Measurements from ENCODE around the gene GFAP. TPM values are rescaled to one million over a fixed set of nuclear protein-coding genes. Genes with fewer than 3 reads are reported as not detected.

GFAP gene
- total RNA-seq, 1 donor from 2014 or later = not detected

GRCh38 chr17:44911133-44912001 is 3.9 kb downstream of the GFAP start:
- Histone ChIP-seq H3K4me3 (ENCODE audit: low read depth, low read length) (no peak overlapping the region), H3K27me3 (ENCODE audit: control insufficient read depth, insufficient read depth, low read length) (peaks cover 5% of the 10 kb centered on the region), H3K36me3 (ENCODE audit: control insufficient read depth, insufficient read depth, low read length) (no peaks in the 10 kb centered on the region)
- DNase-seq (ENCODE audit: low read depth) = no peak
- TF ChIP-seq CTCF (IDR thresholded peaks at IDR 0.05; ENCODE audit: insufficient read depth, low read length, poor library complexity, severe bottlenecking) = peak; percentile 76

GRCh38 chr17:44910231-44911106 is 4.8 kb downstream of the GFAP start:
- no peak for TF ChIP-seq CTCF (IDR thresholded peaks at IDR 0.05; ENCODE audit: insufficient read depth, low read length, poor library complexity, severe bottlenecking)
- no peak overlapping the region for H3K4me3 ChIP-seq (ENCODE audit: low read depth, low read length)
- peaks cover 5% of the 10 kb centered on the region for H3K27me3 ChIP-seq (ENCODE audit: control insufficient read depth, insufficient read depth, low read length)

GRCh38 chr17:44909681-44910144 is 5.6 kb downstream of the GFAP start:
- TF ChIP-seq CTCF (IDR thresholded peaks at IDR 0.05; ENCODE audit: insufficient read depth, low read length, poor library complexity, severe bottlenecking) = no peak
- peak; percentile 55 for DNase-seq (ENCODE audit: low read depth)
- Histone ChIP-seq H3K27me3 (ENCODE audit: control insufficient read depth, insufficient read depth, low read length) (peaks cover 5% of the 10 kb centered on the region), H3K4me3 (ENCODE audit: low read depth, low read length) (no peak overlapping the region), H3K36me3 (ENCODE audit: control insufficient read depth, insufficient read depth, low read length) (no peaks in the 10 kb centered on the region)

More at GRCh38 chr17:44910231-44911106, 4.8 kb downstream of the GFAP start:
- DNase-seq (ENCODE audit: low read depth) = no peak
- H3K36me3 ChIP-seq (ENCODE audit: control insufficient read depth, insufficient read depth, low read length) = no peaks in the 10 kb centered on the region

- no peaks in the 10 kb centered on the region for H3K36me3 ChIP-seq (ENCODE audit: control insufficient read depth, insufficient read depth, low read length)
- peaks cover 2% of the 10 kb centered on the region for H3K27me3 ChIP-seq (ENCODE audit: control insufficient read depth, insufficient read depth, low read length)
- no peak for DNase-seq (ENCODE audit: low read depth)
- no peak for TF ChIP-seq CTCF (IDR thresholded peaks at IDR 0.05; ENCODE audit: insufficient read depth, low read length, poor library complexity, severe bottlenecking)
- no peak overlapping the region for H3K4me3 ChIP-seq (ENCODE audit: low read depth, low read length)
Observed at GRCh38 chr17:44908761-44909326, 6.5 kb downstream of the GFAP start.

GRCh38 chr17:44907729-44908470 is 7.4 kb downstream of the GFAP start:
- no peak for DNase-seq (ENCODE audit: low read depth)
- no peak overlapping the region for H3K4me3 ChIP-seq (ENCODE audit: low read depth, low read length)
- H3K36me3 ChIP-seq (ENCODE audit: control insufficient read depth, insufficient read depth, low read length) = no peaks in the 10 kb centered on the region
- TF ChIP-seq CTCF (IDR thresholded peaks at IDR 0.05; ENCODE audit: insufficient read depth, low read length, poor library complexity, severe bottlenecking) = no peak
- H3K27me3 ChIP-seq (ENCODE audit: control insufficient read depth, insufficient read depth, low read length) = peaks cover 2% of the 10 kb centered on the region
